ENCODE data around the gene ZNF177.

DNA sequence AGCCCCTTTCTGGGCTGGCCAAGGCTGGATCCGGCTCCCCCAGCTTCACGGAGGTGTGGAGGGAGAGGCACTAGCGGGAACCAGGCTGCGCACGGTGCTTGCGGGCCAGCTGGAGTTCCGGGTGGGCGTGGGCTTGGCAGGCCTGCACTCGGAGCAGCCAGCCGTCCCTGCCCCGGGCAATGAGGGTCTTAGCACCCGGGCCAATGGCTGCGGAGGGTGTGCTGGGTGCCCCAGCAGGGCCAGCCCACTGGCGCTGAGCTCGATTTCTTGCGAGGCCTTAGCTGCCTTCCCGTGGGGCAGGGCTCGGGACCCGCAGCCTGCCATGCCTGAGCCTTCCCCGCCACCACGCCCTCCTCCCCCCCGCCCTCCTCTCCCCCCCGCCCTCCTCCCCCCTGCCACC, 41.5 kb upstream of the ZNF177 start:
- TF ChIP-seq, protein P1, sequence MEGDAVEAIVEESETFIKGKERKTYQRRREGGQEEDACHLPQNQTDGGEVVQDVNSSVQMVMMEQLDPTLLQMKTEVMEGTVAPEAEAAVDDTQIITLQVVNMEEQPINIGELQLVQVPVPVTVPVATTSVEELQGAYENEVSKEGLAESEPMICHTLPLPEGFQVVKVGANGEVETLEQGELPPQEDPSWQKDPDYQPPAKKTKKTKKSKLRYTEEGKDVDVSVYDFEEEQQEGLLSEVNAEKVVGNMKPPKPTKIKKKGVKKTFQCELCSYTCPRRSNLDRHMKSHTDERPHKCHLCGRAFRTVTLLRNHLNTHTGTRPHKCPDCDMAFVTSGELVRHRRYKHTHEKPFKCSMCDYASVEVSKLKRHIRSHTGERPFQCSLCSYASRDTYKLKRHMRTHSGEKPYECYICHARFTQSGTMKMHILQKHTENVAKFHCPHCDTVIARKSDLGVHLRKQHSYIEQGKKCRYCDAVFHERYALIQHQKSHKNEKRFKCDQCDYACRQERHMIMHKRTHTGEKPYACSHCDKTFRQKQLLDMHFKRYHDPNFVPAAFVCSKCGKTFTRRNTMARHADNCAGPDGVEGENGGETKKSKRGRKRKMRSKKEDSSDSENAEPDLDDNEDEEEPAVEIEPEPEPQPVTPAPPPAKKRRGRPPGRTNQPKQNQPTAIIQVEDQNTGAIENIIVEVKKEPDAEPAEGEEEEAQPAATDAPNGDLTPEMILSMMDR (IDR thresholded peaks at IDR 0.05) = no peak
- no peak for TF ChIP-seq POLR2AphosphoS5 (IDR thresholded peaks at IDR 0.05)

All from sigmoid colon (tissue), 4 donors.